H9 (cell line): ENCODE measurements around the gene KIZ. TPM values are rescaled to one million over a fixed set of nuclear protein-coding genes. Genes with fewer than 3 reads are reported as not detected.

ENCODE experiments used
- DNase-seq: peaks from one replicate; pipeline ENCODE4 v3.0.0-alpha.2; 2017
- H2AFZ ChIP-seq: one replicate; pipeline ENCODE4 v1.6.1; 2013; ENCODE audit warnings: mild to moderate bottlenecking, low read length, control low read depth, moderate library complexity
- H2AK5ac ChIP-seq: 2 replicates; pipeline ENCODE4 v1.6.1; 2013; ENCODE audit warnings: low read length, control low read depth, mixed read lengths; ENCODE audit not compliant: insufficient read length
- H2BK120ac ChIP-seq: one replicate; pipeline ENCODE4 v1.6.1; 2013; ENCODE audit warnings: low read depth, mild to moderate bottlenecking, low read length, control low read depth, inconsistent platforms; ENCODE audit not compliant: poor library complexity, severe bottlenecking
- H2BK12ac ChIP-seq: 2 replicates; pipeline ENCODE4 v1.6.1; 2013; ENCODE audit warnings: low read length, control low read depth, mixed read lengths, low read depth; ENCODE audit not compliant: insufficient read length
- H2BK15ac ChIP-seq: 2 replicates; pipeline ENCODE4 v1.6.1; 2013; ENCODE audit warnings: low read depth, low read length, control low read depth
- H2BK20ac ChIP-seq: one replicate; pipeline ENCODE4 v1.6.1; 2013; ENCODE audit warnings: low read depth, mild to moderate bottlenecking, low read length, control low read depth, inconsistent platforms; ENCODE audit not compliant: poor library complexity, severe bottlenecking
- H2BK5ac ChIP-seq: 2 replicates; pipeline ENCODE4 v1.6.1; 2013; ENCODE audit warnings: low read length, control low read depth, mixed read lengths; ENCODE audit not compliant: insufficient read length
- H3K14ac ChIP-seq: 2 replicates; pipeline ENCODE4 v1.6.1; 2013; ENCODE audit warnings: low read length, control low read depth; ENCODE audit not compliant: insufficient read depth
- H3K18ac ChIP-seq: 2 replicates; pipeline ENCODE4 v1.6.1; 2013; ENCODE audit warnings: low read depth, mild to moderate bottlenecking, mixed read lengths, low read length, control low read depth; ENCODE audit not compliant: insufficient read length
- H3K23ac ChIP-seq: 2 replicates; pipeline ENCODE4 v1.6.1; 2013; ENCODE audit warnings: low read length, control low read depth, mixed read lengths, low read depth; ENCODE audit not compliant: insufficient read length
- H3K23me2 ChIP-seq: 2 replicates; pipeline ENCODE4 v1.6.1; 2013; ENCODE audit warnings: low read depth, mild to moderate bottlenecking, mixed read lengths, low read length, control low read depth; ENCODE audit not compliant: insufficient read length, poor library complexity, severe bottlenecking
- H3K27ac ChIP-seq: 2 replicates; pipeline ENCODE4 v1.5.1; 2013; ENCODE audit warnings: low read length, control low read depth, mixed read lengths, low read depth; ENCODE audit not compliant: insufficient read length
- H3K27me3 ChIP-seq: 2 replicates; pipeline ENCODE4 v1.6.1; 2013; ENCODE audit warnings: low read length, control low read depth, inconsistent platforms; ENCODE audit not compliant: insufficient read depth
- H3K4ac ChIP-seq: 2 replicates; pipeline ENCODE4 v1.6.1; 2013; ENCODE audit warnings: low read depth, mild to moderate bottlenecking, control low read depth, inconsistent platforms, low read length, moderate library complexity
- H3K4me1 ChIP-seq: 2 replicates; pipeline ENCODE4 v1.6.1; 2013; ENCODE audit warnings: low read length, control low read depth, inconsistent platforms; ENCODE audit not compliant: insufficient read depth
- H3K4me2 ChIP-seq: 2 replicates; pipeline ENCODE4 v1.6.1; 2013; ENCODE audit warnings: low read length, control low read depth, mixed read lengths; ENCODE audit not compliant: insufficient read length, insufficient read depth
- H3K56ac ChIP-seq: 2 replicates; pipeline ENCODE4 v1.6.1; 2013; ENCODE audit warnings: low read depth, mild to moderate bottlenecking, mixed read lengths, low read length, control low read depth; ENCODE audit not compliant: insufficient read length
- H3K79me1 ChIP-seq: 2 replicates; pipeline ENCODE4 v1.6.1; 2013; ENCODE audit warnings: low read depth, mild to moderate bottlenecking, moderate library complexity, low read length, control low read depth, inconsistent platforms; ENCODE audit not compliant: insufficient read depth, poor library complexity, severe bottlenecking
- H3K79me2 ChIP-seq: 2 replicates; pipeline ENCODE4 v1.6.1; 2013; ENCODE audit warnings: low read length, control low read depth, inconsistent platforms; ENCODE audit not compliant: insufficient read depth
- H3K9ac ChIP-seq: 2 replicates; pipeline ENCODE4 v1.6.1; 2013; ENCODE audit warnings: low read length, control low read depth, mixed read lengths; ENCODE audit not compliant: insufficient read length; ENCODE audit errors: extremely low read depth
- H3K9me3 ChIP-seq: one replicate; pipeline ENCODE4 v1.6.1; 2013; ENCODE audit warnings: low read depth, low read length, inconsistent platforms; ENCODE audit not compliant: control insufficient read depth
- H3T11ph ChIP-seq: one replicate; pipeline ENCODE4 v1.6.1; 2013; ENCODE audit warnings: mild to moderate bottlenecking, low read length, control low read depth, inconsistent platforms
- H4K20me1 ChIP-seq: one replicate; pipeline ENCODE4 v1.6.1; 2013; ENCODE audit not compliant: control insufficient read depth, insufficient read length, insufficient read depth
- H4K5ac ChIP-seq: 2 replicates; pipeline ENCODE4 v1.6.1; 2013; ENCODE audit warnings: low read depth, mild to moderate bottlenecking, mixed read lengths, low read length, control low read depth; ENCODE audit not compliant: insufficient read length
- H4K8ac ChIP-seq: replicated peaks from 2 replicates; pipeline ENCODE4 v1.6.1; 2013; ENCODE audit warnings: low read length, control low read depth, mixed read lengths, low read depth; ENCODE audit not compliant: insufficient read length
- H4K91ac ChIP-seq: 2 replicates; pipeline ENCODE4 v1.6.1; 2013; ENCODE audit warnings: low read depth, mild to moderate bottlenecking, moderate library complexity, mixed read lengths, low read length, control low read depth; ENCODE audit not compliant: insufficient read length
- H3K27ac Mint-ChIP-seq, 3 experiments: 2 replicates in 2 of 3; 3 replicates in 1 of 3; pipeline ENCODE4 v1.8.0; 2020 to 2021; ENCODE audit warnings: mixed read lengths in 3 of 3, mild to moderate bottlenecking in 1 of 3, moderate library complexity in 1 of 3
- H3K27me3 Mint-ChIP-seq: 2 replicates; pipeline ENCODE4 v1.8.0; 2021; ENCODE audit warnings: low read depth, mild to moderate bottlenecking, moderate library complexity, mixed read lengths
- H3K36me3 Mint-ChIP-seq, 3 experiments: 2 replicates in 2 of 3; 3 replicates in 1 of 3; pipeline ENCODE4 v1.8.0; 2020 to 2021; ENCODE audit warnings: low read depth in 3 of 3, mixed read lengths in 3 of 3; ENCODE audit not compliant: insufficient read depth in 1 of 3
- H3K4me1 Mint-ChIP-seq, 2 experiments: 2 replicates each; pipeline ENCODE4 v1.8.0; 2020; ENCODE audit warnings: mixed read lengths in 2 of 2
- H3K4me3 Mint-ChIP-seq, 2 experiments: 2 replicates in 1 of 2; 3 replicates in 1 of 2; pipeline ENCODE4 v1.8.0; 2020 to 2021; ENCODE audit warnings: mild to moderate bottlenecking in 2 of 2, mixed read lengths in 2 of 2, moderate library complexity in 1 of 2
- H3K9me3 Mint-ChIP-seq, 2 experiments: 2 replicates in 1 of 2; 3 replicates in 1 of 2; pipeline ENCODE4 v1.8.0; 2020; ENCODE audit warnings: mild to moderate bottlenecking in 2 of 2, mixed read lengths in 2 of 2, moderate library complexity in 1 of 2
- CTCF ChIP-seq: fragments of 200-600 bp; sonication (generic); conservative IDR thresholded peaks from 3 replicates; pipeline ENCODE4 v1.8.0; 2021; ENCODE audit warnings: antibody characterized with exemption, mild to moderate bottlenecking
- WGBS: extraction: QIAGEN DNeasy Blood & Tissue Kit; methylation state at CpG from one replicate; pipeline ENCODE4 v1.1.7; 2013; ENCODE audit warnings: missing lambda C conversion rate, low lambda C conversion rate, mixed read lengths; ENCODE audit not compliant: insufficient read length; ENCODE audit errors: extremely low coverage; 5-methylcytosine and 5-hydroxymethylcytosine counted together
- total RNA-seq: library from RNA; stranded (reverse); gene quantifications from 2 replicates; pipeline ENCODE4 v1.2.1, GENCODE V29; 2021

KIZ gene
- total RNA-seq, 1 experiment from 2014 or later: 29.3 TPM

- H3K27me3 Mint-ChIP-seq: no peaks in the 10 kb centered on the region
- Histone ChIP-seq H2BK5ac (no peak overlapping the region), H2BK15ac (no peak overlapping the region), H4K91ac (no peak overlapping the region), H3K56ac (no peak overlapping the region), H2BK20ac (no peak overlapping the region), H2BK120ac (no peak overlapping the region), H4K20me1 (no peaks in the 10 kb centered on the region), H3K79me1 (no peaks in the 10 kb centered on the region), H3K27ac (no peak overlapping the region), H3K18ac (no peak overlapping the region), H4K8ac (no peak overlapping the region), H3K27me3 (no peaks in the 10 kb centered on the region), H4K5ac (no peak overlapping the region), H3K9ac (no peak overlapping the region), H2AK5ac (no peak overlapping the region), H3K79me2 (no peaks in the 10 kb centered on the region; the same call in 1 of the 2 replicates), H3K4me1 (peaks cover 13% of the 10 kb centered on the region; the same call in 1 of the 2 replicates), H3K14ac (no peak overlapping the region), H3K4ac (no peak overlapping the region; the same call in 1 of the 2 replicates), H3K9me3 (no peaks in the 10 kb centered on the region), H2AFZ (no peak overlapping the region), H3T11ph (no peak overlapping the region), H3K23me2 (peaks cover 4% of the 10 kb centered on the region), H2BK12ac (no peak overlapping the region), H3K4me2 (no peak overlapping the region), H3K23ac (no peak overlapping the region)
- peaks cover 2 to 9% (median 3%) of the 10 kb centered on the region in 3 experiments; a peak in 5 of 7 replicates for H3K36me3 Mint-ChIP-seq
- H3K27ac Mint-ChIP-seq: peak overlapping the region in 1 of 3 experiments; percentile 81; a peak in 3 of 7 replicates
- no peaks in the 10 kb centered on the region; a peak in 1 of 5 replicates for H3K9me3 Mint-ChIP-seq
- WGBS: no CpG with 5 or more reads among the region's 3 CpGs
- no peak overlapping the region for H3K4me3 Mint-ChIP-seq
- peaks cover 52 to 55% of the 10 kb centered on the region in 2 experiments for H3K4me1 Mint-ChIP-seq
- no peak for TF ChIP-seq CTCF
- DNase-seq: no peak
Measured at GRCh38 chr20:21184819-21185218, 58.9 kb downstream of the KIZ start.
